BLaER1 treated with 17β-estradiol and CSF1 and Interleukin-3, amounts not matched to agents 10 nM and 100 nM (cell line): Measurements from ENCODE around the gene SPZ1.
"Not testable (repeated sequence)": the region's sequence is repeated elsewhere in the genome, so short reads cannot be mapped to it uniquely, and the experiment has no call there.

Experiments used
- H3K27ac ChIP-seq, 11 experiments: shearing (Covaris generic); formaldehyde crosslinking; 2 replicates each; pipeline ENCODE4 v1.8.1; 2022
- H3K27me3 ChIP-seq, 11 experiments: shearing (Covaris generic); formaldehyde crosslinking; 2 replicates each; pipeline ENCODE4 v1.8.1; 2022
- H3K36me3 ChIP-seq, 11 experiments: shearing (Covaris generic); formaldehyde crosslinking; 2 replicates each; pipeline ENCODE4 v1.8.1; 2022
- H3K4me1 ChIP-seq, 10 experiments: shearing (Covaris generic); formaldehyde crosslinking; 2 replicates each; pipeline ENCODE4 v1.8.1; 2022
- H3K4me2 ChIP-seq, 11 experiments: shearing (Covaris generic); formaldehyde crosslinking; 2 replicates each; pipeline ENCODE4 v1.8.1; 2022
- H3K4me3 ChIP-seq, 10 experiments: shearing (Covaris generic); formaldehyde crosslinking; 2 replicates each; pipeline ENCODE4 v1.8.1; 2022
- H3K9ac ChIP-seq, 11 experiments: shearing (Covaris generic); formaldehyde crosslinking; 2 replicates each; pipeline ENCODE4 v1.8.1; 2022
- H3K9me3 ChIP-seq, 11 experiments: shearing (Covaris generic); formaldehyde crosslinking; replicated peaks in 1 of 11; 2 replicates each; pipeline ENCODE4 v1.8.1; 2022
- H4K20me1 ChIP-seq, 11 experiments: shearing (Covaris generic); formaldehyde crosslinking; 2 replicates each; pipeline ENCODE4 v1.8.1; 2022
- Cebpa-rat ChIP-seq, 11 experiments: shearing (Covaris generic); IDR thresholded peaks; 2 replicates each; pipeline ENCODE4 v1.8.1; 2022

The SPZ1 gene

DNA sequence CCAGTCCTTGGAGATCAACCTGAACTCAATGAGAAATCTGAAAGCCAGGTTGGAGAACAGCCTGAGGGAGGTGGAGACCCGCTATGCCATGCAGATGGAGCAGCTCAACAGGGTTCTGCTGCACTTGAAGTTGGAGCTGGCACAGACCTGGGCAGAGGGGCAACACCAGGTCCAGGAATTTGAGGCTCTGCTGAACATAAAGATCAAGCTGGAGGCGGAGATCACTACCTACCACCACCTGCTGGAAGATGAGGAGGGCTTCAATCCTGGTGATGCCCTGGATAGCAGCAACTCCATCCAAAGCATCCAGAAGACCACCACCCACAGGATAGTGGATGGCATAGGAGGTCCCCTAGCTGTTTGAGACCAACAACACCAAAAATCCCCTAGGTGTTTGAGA is 30.5 kb upstream of the SPZ1 start:
- Histone ChIP-seq H3K36me3 (no peaks in the 10 kb centered on the region), H3K27me3 (no peaks in the 10 kb centered on the region), H3K4me1 (no peaks in the 10 kb centered on the region), H3K9ac (no peak overlapping the region), H4K20me1 (no peaks in the 10 kb centered on the region), H3K4me3 (no peak overlapping the region), H3K27ac (no peak overlapping the region), H3K4me2 (no peak overlapping the region), H3K9me3 (peaks cover 0 to 9% (median 4%) of the 10 kb centered on the region in 11 experiments; a peak in 5 of 22 replicates)
- TF ChIP-seq Cebpa-rat (IDR thresholded peaks at IDR 0.05): no peak

DNA sequence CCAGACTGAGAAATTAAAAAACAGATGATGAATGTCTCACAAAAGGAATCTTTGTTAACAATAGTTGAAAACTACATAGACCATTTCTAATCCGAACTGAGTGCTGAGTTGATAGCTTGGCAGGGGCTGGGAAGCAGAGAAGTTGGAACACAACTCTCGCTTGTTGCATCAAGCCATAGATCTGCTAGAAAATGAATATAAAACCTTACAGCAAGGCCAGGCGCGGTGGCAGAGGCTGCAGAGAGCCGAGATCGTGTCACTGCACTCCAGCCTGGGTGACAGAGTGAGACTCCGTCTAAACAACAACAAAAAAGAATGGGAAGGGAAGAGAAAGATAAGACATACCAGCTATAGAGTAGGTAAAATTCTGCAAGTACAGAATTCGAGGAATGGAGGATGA is 28.0 kb upstream of the SPZ1 start:
- Histone ChIP-seq H4K20me1 (no peaks in the 10 kb centered on the region), H3K4me2 (no peak overlapping the region), H3K9me3 (peaks cover 0 to 9% (median 4%) of the 10 kb centered on the region in 11 experiments; a peak in 5 of 22 replicates), H3K36me3 (no peaks in the 10 kb centered on the region), H3K27me3 (no peaks in the 10 kb centered on the region), H3K9ac (no peak overlapping the region), H3K27ac (no peak overlapping the region), H3K4me3 (no peak overlapping the region), H3K4me1 (peaks cover 0 to 18% (median 0%) of the 10 kb centered on the region in 10 experiments; a peak in 4 of 20 replicates)
- no peak for TF ChIP-seq Cebpa-rat (IDR thresholded peaks at IDR 0.05)

- no peak for TF ChIP-seq Cebpa-rat (IDR thresholded peaks at IDR 0.05)
- Histone ChIP-seq H3K27ac (no peak overlapping the region), H3K4me2 (peak overlapping the region in 2 of 11 experiments; percentile 46 to 56; a peak in 4 of 22 replicates), H3K36me3 (no peaks in the 10 kb centered on the region), H4K20me1 (no peaks in the 10 kb centered on the region), H3K9ac (no peak overlapping the region), H3K9me3 (peaks cover 0 to 21% (median 10%) of the 10 kb centered on the region in 11 experiments; a peak in 16 of 22 replicates), H3K4me1 (peaks cover 0 to 18% (median 0%) of the 10 kb centered on the region in 10 experiments; a peak in 4 of 20 replicates), H3K27me3 (no peaks in the 10 kb centered on the region), H3K4me3 (no peak overlapping the region)
These were observed 23.7 kb upstream of the SPZ1 start for GRCh38 chr5:80296121-80296520.

GRCh38 chr5:80299601-80300000 is 20.2 kb upstream of the SPZ1 start:
- peaks cover 0 to 19% (median 9%) of the 10 kb centered on the region in 11 experiments; a peak in 14 of 22 replicates for H3K9me3 ChIP-seq
- no peaks in the 10 kb centered on the region for H3K36me3 ChIP-seq
- H3K9ac ChIP-seq: no peak overlapping the region
- no peak overlapping the region for H3K27ac ChIP-seq
- H3K4me3 ChIP-seq: no peak overlapping the region
- peaks cover 0 to 18% (median 0%) of the 10 kb centered on the region in 10 experiments; a peak in 5 of 20 replicates for H3K4me1 ChIP-seq
- no peaks in the 10 kb centered on the region for H3K27me3 ChIP-seq
- TF ChIP-seq Cebpa-rat (IDR thresholded peaks at IDR 0.05): no peak
- no peak overlapping the region for H3K4me2 ChIP-seq
- no peaks in the 10 kb centered on the region for H4K20me1 ChIP-seq

- Histone ChIP-seq H3K36me3 (no peaks in the 10 kb centered on the region), H4K20me1 (no peaks in the 10 kb centered on the region), H3K4me2 (no peak overlapping the region), H3K9ac (no peak overlapping the region), H3K4me3 (no peak overlapping the region), H3K27ac (no peak overlapping the region), H3K4me1 (peaks cover 0 to 16% (median 0%) of the 10 kb centered on the region in 10 experiments; a peak in 5 of 20 replicates), H3K9me3 (peaks cover 0 to 19% (median 9%) of the 10 kb centered on the region in 11 experiments; a peak in 14 of 22 replicates), H3K27me3 (no peaks in the 10 kb centered on the region)
- TF ChIP-seq Cebpa-rat (IDR thresholded peaks at IDR 0.05): no peak
These were observed 19.7 kb upstream of the SPZ1 start for GRCh38 chr5:80300125-80300524.

- not testable (repeated sequence) for H3K27ac ChIP-seq, H4K20me1 ChIP-seq, H3K4me2 ChIP-seq, H3K27me3 ChIP-seq, H3K4me3 ChIP-seq, H3K9ac ChIP-seq, H3K36me3 ChIP-seq
- Histone ChIP-seq H3K9me3 (peaks cover 0 to 19% (median 9%) of the 10 kb centered on the region in 11 experiments; a peak in 14 of 22 replicates), H3K4me1 (peaks cover 0 to 10% (median 0%) of the 10 kb centered on the region in 10 experiments; a peak in 5 of 20 replicates)
These were observed 19.0 kb upstream of the SPZ1 start for GRCh38 chr5:80300796-80301195.

DNA sequence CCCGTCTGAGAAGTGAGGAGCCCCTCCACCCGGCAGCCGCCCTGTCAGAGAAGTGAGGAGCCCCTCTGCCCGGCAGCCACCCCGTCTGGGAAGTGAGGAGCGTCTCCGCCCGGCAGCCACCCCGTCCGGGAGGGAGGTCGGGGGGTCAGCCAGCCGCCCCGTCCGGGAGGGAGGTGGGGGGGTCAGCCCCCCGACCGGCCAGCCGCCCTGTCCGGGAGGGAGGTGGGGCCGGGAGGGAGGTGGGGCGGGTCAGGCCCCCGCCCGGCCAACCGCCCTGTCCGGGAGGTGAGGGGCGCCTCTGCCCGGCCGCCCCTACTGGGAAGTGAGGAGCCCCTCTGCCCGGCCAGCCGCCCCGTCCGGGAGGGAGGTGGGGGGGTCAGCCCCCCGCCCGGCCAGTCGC is 18.5 kb upstream of the SPZ1 start:
- H3K9me3 ChIP-seq: peaks cover 0 to 19% (median 9%) of the 10 kb centered on the region in 11 experiments; a peak in 14 of 22 replicates
- not testable (repeated sequence) for H3K4me2 ChIP-seq, H3K9ac ChIP-seq, H3K4me3 ChIP-seq, H3K4me1 ChIP-seq, H3K36me3 ChIP-seq, H3K27ac ChIP-seq, H3K27me3 ChIP-seq, H4K20me1 ChIP-seq

GRCh38 chr5:80302636-80303035 is 17.2 kb upstream of the SPZ1 start:
- TF ChIP-seq Cebpa-rat (IDR thresholded peaks at IDR 0.05): no peak
- Histone ChIP-seq H4K20me1 (no peaks in the 10 kb centered on the region), H3K27ac (no peak overlapping the region), H3K4me2 (peak overlapping the region in 2 of 11 experiments; percentile 12 to 13; a peak in 1 of 22 replicates), H3K4me3 (no peak overlapping the region), H3K36me3 (no peaks in the 10 kb centered on the region), H3K27me3 (no peaks in the 10 kb centered on the region), H3K9ac (no peak overlapping the region), H3K9me3 (peaks cover 0 to 19% (median 9%) of the 10 kb centered on the region in 11 experiments; a peak in 14 of 22 replicates), H3K4me1 (peaks cover 0 to 5% (median 0%) of the 10 kb centered on the region in 10 experiments; a peak in 1 of 20 replicates)

DNA sequence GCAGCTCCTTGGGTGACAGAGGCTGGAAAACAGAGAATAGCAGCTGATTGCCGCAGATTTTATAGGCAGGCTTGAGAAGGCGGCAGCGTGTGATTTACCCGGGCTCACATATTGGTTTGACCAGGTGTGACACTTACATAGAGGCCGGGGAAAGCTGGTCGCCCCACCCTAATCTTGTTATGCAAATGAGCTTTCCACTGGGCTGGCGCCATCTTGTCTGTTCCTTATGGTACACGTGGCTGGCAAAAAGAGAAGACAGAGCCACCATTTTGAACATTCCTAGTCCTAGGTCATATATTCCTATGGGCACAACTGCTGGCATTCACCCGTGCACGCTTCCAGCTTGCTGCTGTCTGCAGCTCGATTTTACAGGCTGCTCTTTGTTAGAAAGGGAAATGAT is 11.3 kb upstream of the SPZ1 start:
- H3K9me3 ChIP-seq: peaks cover 18 to 38% (median 30%) of the 10 kb centered on the region in 11 experiments
- H3K4me3 ChIP-seq: no peak overlapping the region
- no peaks in the 10 kb centered on the region for H4K20me1 ChIP-seq
- no peak overlapping the region for H3K27ac ChIP-seq
- H3K27me3 ChIP-seq: no peaks in the 10 kb centered on the region
- H3K4me2 ChIP-seq: no peak overlapping the region
- 0 out of 22 replicates have a peak, but pooled peaks cover 0 to 4% (median 0%) of the 10 kb centered on the region in 11 experiments for H3K36me3 ChIP-seq
- no peak for TF ChIP-seq Cebpa-rat (IDR thresholded peaks at IDR 0.05)
- H3K9ac ChIP-seq: no peak overlapping the region
- no peaks in the 10 kb centered on the region for H3K4me1 ChIP-seq
